ENCODE measurements around the gene IFIH1. TPM values are rescaled to one million over a fixed set of nuclear protein-coding genes. Genes with fewer than 3 reads are reported as not detected.

IFIH1 gene
- 12.3 TPM for total RNA-seq

DNA sequence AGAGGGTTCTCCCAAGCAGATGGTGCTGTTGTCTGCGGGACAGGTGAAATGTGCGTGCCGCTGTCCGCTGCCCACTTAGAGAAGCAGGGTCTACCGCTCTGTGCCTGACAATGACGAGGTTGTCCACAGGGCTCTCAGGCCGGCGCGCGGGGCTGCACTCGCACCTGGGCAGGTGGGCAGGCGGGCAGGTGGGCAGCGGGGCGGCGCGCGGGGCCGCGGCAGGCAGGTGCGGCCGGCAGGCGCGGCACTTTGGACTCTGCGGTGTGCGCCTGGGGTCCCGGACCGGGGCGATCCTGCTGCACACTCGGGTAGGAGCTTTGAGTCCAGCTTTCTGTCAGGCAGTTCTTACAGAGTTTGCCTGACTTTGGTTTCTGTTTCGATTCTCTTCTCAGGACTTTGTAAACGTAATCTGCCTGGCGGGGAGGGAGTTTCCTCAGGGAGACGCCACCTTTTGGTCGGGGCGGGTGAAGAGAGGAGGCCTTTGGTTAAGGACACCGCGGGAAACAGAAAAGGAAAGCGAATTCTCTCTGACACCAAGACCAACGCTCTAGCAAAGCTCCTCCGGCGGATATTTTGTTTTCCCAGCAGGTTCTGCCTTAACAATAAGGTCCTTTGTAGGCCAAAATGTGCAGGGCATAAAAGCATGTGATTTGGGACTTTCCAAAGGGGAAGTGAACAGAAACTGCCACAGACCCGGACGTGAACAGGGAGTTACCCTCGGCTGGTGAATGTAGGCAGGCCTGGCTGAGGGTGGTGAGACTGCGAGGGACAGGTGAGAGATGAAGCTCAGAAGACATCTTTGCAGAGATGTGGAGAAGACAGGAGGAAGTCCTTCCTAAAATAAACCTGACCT is at the start of gene IFIH1:
Gene IFIH1 (minus strand): TSS at position 357 of the 853 bp plus-strand sequence. CDS start 377 bp downstream, outside the sequence.
- DNase-seq (ENCODE audit: extremely low spot score in 2 of 2) = peak in 1 of 2 donors; percentile 93
- Histone ChIP-seq H3K4me3 (peak within 1 kb of the TSS; percentile 76 to 100), H3K36me3 (no peaks in the 10 kb centered on the region), H3K27ac (peak within 1 kb of the TSS; percentile 94), H3K9me3 (no peaks in the 10 kb centered on the region), H3K27me3 (no peaks in the 10 kb centered on the region), H3K4me1 (peaks cover 37% of the 10 kb centered on the region)
- intact Hi-C loops (cut with DNase I) = no loop called here
- no peak for TF ChIP-seq POLR2A (IDR thresholded peaks at IDR 0.05)
- TF ChIP-seq POLR2AphosphoS5 (IDR thresholded peaks at IDR 0.05; ENCODE audit: insufficient read depth in 1 of 2, low read depth in 1 of 2) = peak in 1 of 2 donors; percentile 76
- TF ChIP-seq, protein P1, sequence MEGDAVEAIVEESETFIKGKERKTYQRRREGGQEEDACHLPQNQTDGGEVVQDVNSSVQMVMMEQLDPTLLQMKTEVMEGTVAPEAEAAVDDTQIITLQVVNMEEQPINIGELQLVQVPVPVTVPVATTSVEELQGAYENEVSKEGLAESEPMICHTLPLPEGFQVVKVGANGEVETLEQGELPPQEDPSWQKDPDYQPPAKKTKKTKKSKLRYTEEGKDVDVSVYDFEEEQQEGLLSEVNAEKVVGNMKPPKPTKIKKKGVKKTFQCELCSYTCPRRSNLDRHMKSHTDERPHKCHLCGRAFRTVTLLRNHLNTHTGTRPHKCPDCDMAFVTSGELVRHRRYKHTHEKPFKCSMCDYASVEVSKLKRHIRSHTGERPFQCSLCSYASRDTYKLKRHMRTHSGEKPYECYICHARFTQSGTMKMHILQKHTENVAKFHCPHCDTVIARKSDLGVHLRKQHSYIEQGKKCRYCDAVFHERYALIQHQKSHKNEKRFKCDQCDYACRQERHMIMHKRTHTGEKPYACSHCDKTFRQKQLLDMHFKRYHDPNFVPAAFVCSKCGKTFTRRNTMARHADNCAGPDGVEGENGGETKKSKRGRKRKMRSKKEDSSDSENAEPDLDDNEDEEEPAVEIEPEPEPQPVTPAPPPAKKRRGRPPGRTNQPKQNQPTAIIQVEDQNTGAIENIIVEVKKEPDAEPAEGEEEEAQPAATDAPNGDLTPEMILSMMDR (IDR thresholded peaks at IDR 0.05) = peak in 1 of 3 experiments; percentile 34

DNA sequence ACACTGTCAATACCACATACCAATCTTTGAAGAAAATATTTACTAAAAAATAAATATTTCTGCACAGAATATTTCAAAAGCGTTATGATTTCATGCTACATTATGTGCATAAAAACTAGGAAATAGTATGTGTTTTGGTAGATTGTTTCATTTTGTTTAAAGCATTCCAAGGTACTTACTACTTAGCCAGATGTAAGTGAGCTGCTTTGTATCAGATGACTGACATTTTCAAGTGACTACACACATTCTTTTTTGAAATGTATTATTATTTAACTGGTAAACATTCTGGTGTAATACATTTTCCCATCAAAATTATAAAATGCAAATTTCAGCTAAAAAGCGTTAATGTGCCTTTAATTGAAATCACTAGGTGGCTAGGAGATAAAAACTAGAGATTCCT is 46.9 kb upstream of the IFIH1 start:
- Histone ChIP-seq H3K4me1 (no peaks in the 10 kb centered on the region), H3K27ac (no peak overlapping the region), H3K36me3 (no peaks in the 10 kb centered on the region), H3K27me3 (no peaks in the 10 kb centered on the region), H3K4me3 (no peak overlapping the region), H3K9me3 (no peaks in the 10 kb centered on the region)
- DNase-seq (ENCODE audit: extremely low spot score in 2 of 2) = no peak
- intact Hi-C loops (cut with DNase I) = no loop called here
- TF ChIP-seq, protein P1 (IDR thresholded peaks at IDR 0.05) = no peak
- TF ChIP-seq POLR2A (IDR thresholded peaks at IDR 0.05) (no peak), POLR2AphosphoS5 (IDR thresholded peaks at IDR 0.05; ENCODE audit: insufficient read depth in 1 of 2, low read depth in 1 of 2) (no peak)

DNA sequence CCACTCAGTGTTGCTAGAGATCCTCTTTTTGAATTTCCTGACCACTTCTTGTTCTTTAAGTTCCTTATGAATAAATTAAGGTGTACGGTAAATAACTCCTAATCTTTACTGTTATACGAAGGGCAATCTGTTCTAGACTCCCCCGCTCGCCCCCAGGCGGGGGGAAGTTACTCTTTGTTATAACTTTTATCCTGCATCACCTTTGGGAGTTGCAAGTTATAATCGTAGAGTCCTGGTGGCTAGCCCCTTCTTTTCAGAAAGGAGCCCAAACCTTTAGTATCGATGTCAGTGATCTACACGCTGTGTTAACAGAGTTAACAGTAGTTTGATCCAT is 26.1 kb upstream of the IFIH1 start:
- no peak for DNase-seq (ENCODE audit: extremely low spot score in 2 of 2)
- peak overlapping the region; percentile 64 to 83 for H3K4me3 ChIP-seq
- H3K36me3 ChIP-seq = no peaks in the 10 kb centered on the region
- peak overlapping the region; percentile 55 for H3K27ac ChIP-seq
- no peaks in the 10 kb centered on the region for H3K27me3 ChIP-seq
- H3K4me1 ChIP-seq = peaks cover 6% of the 10 kb centered on the region
- TF ChIP-seq, protein P1 (IDR thresholded peaks at IDR 0.05) = no peak
- TF ChIP-seq POLR2A (IDR thresholded peaks at IDR 0.05) (no peak), POLR2AphosphoS5 (IDR thresholded peaks at IDR 0.05; ENCODE audit: insufficient read depth in 1 of 2, low read depth in 1 of 2) (no peak)
- intact Hi-C loops (cut with DNase I) = no loop called here
- no peaks in the 10 kb centered on the region for H3K9me3 ChIP-seq

DNA sequence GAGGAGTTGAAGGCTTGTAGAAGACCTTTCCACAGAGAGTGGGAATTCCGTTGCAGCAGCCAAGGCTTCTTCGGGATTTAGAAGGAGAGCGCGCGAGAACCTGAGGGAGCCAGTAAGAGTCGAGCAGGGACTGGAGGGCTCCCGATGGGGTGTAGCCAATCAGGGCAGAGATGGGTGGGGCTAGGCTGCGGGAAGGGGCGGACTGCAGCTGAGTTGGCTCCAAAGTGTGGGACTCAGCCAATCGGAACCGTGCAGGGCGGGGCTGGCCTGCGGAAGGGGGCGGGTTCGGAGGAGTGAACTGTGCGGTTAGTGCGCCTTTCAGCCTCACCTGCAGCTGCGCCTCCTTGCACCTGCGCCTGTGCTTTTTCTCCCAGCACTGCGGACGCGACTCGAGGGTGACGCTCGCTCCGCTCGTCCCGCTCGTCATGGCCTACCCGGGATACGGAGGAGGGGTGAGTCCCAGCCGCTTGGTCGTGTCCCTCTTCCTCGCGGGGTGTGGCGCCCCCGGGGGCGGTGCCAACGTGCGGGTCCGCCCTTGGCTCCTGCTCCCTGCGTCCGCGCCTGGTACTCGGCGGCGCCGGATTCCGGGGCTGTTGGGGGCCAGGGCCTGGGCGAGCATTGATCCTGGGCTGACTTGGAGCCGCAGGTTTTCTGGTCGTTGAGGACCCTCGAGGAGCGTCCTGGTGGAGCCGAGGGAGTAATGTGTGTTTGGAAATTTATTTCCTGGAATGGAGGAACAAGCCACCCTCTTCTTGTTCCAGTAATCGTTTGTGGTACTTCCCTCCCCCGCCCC is 25.5 kb upstream of the IFIH1 start, which contains the start of gene GCA:
Gene GCA (plus strand): TSS at position 309 of the 793 bp plus-strand sequence. CDS start 117 bp downstream, at position 426.
- TF ChIP-seq POLR2A (IDR thresholded peaks at IDR 0.05) (peak in 1 of 2 donors; percentile 17), POLR2AphosphoS5 (IDR thresholded peaks at IDR 0.05; ENCODE audit: insufficient read depth in 1 of 2, low read depth in 1 of 2) (peak; percentile 66 to 86)
- TF ChIP-seq, protein P1 (IDR thresholded peaks at IDR 0.05) = no peak
- Histone ChIP-seq H3K27me3 (no peaks in the 10 kb centered on the region), H3K27ac (peak within 1 kb of the TSS; percentile 55), H3K4me1 (peaks cover 6% of the 10 kb centered on the region), H3K4me3 (peak within 1 kb of the TSS; percentile 64 to 83), H3K9me3 (no peaks in the 10 kb centered on the region), H3K36me3 (no peaks in the 10 kb centered on the region)
- peak in 1 of 2 donors; percentile 98 for DNase-seq (ENCODE audit: extremely low spot score in 2 of 2)
- intact Hi-C loops (cut with DNase I) = no loop called here

Measured in vagina (tissue), 2 donors.